Activated naive CD8-positive, alpha-beta T cell treated with anti-CD3 and anti-CD28 coated beads, Interleukin-2, amount 10 ng/mL, durations not matched to agents 7 days and 5 days (primary cell): ENCODE measurements around the gene WARS2. TPM values are rescaled to one million over a fixed set of nuclear protein-coding genes. Genes with fewer than 3 reads are reported as not detected.

Source experiments
- ATAC-seq: fragments of 150-1000 bp; cut with Tn5 transposase; one replicate; pipeline ENCODE4 v1.10.0; 2021; ENCODE audit warnings: low read depth, moderate library complexity
- POLR2A ChIA-PET: fragments of 350-600 bp; sonication (Branson Sonifier 250); formaldehyde crosslinking; loops from one replicate; lab custom pipeline; 2021; ENCODE audit warnings: antibody characterized with exemption; lab: Charles Lee
- DNase-seq: peaks from one replicate; pipeline ENCODE4 v3.0.0; 2021
- H3K27ac Mint-ChIP-seq: one replicate; pipeline ENCODE4 v1.8.0; 2022; ENCODE audit warnings: mild to moderate bottlenecking, mixed read lengths
- H3K27me3 Mint-ChIP-seq: one replicate; pipeline ENCODE4 v1.8.0; 2022; ENCODE audit warnings: mild to moderate bottlenecking, moderate library complexity, mixed read lengths
- H3K36me3 Mint-ChIP-seq: one replicate; pipeline ENCODE4 v1.8.0; 2021; ENCODE audit warnings: mild to moderate bottlenecking, mixed read lengths
- H3K4me1 Mint-ChIP-seq: one replicate; pipeline ENCODE4 v1.8.0; 2021; ENCODE audit warnings: mixed read lengths
- H3K4me3 Mint-ChIP-seq: one replicate; pipeline ENCODE4 v1.8.0; 2022; ENCODE audit warnings: mild to moderate bottlenecking, moderate library complexity, mixed read lengths
- H3K9me3 Mint-ChIP-seq: one replicate; pipeline ENCODE4 v1.8.0; 2021; ENCODE audit warnings: mixed read lengths
- total RNA-seq, 2 experiments: library from RNA; stranded (reverse); gene quantifications; one replicate each; pipeline ENCODE4 v1.2.3, GENCODE V29; 2021

The WARS2 gene
- total RNA-seq, 2 experiments from 2014 or later, result 8.5 to 10.3 TPM

GRCh38 chr1:119003413-119004128 lies 136.9 kb downstream of the WARS2 start:
- DNase-seq, result no peak
- no peaks in the 10 kb centered on the region for H3K36me3 Mint-ChIP-seq
- ATAC-seq, result no peak
- peaks cover 90% of the 10 kb centered on the region for H3K27me3 Mint-ChIP-seq
- H3K4me1 Mint-ChIP-seq, result peaks cover 11% of the 10 kb centered on the region
- no peak overlapping the region for H3K4me3 Mint-ChIP-seq
- no peak overlapping the region for H3K27ac Mint-ChIP-seq
- POLR2A ChIA-PET, result no interaction called here
- H3K9me3 Mint-ChIP-seq, result peaks cover 2% of the 10 kb centered on the region

GRCh38 chr1:119002028-119002686 lies 138.3 kb downstream of the WARS2 start:
- Mint-ChIP-seq H3K4me1 (peaks cover 8% of the 10 kb centered on the region), H3K4me3 (peak overlapping the region; percentile 45), H3K27me3 (peaks cover 90% of the 10 kb centered on the region), H3K9me3 (peaks cover 2% of the 10 kb centered on the region), H3K36me3 (no peaks in the 10 kb centered on the region), H3K27ac (peak overlapping the region; percentile 24)
- DNase-seq (no peak), ATAC-seq (no peak)
- POLR2A ChIA-PET, result no interaction called here

GRCh38 chr1:119001181-119002027 lies 139.0 kb downstream of the WARS2 start:
- POLR2A ChIA-PET, result no interaction called here
- Mint-ChIP-seq H3K36me3 (no peaks in the 10 kb centered on the region), H3K27me3 (peaks cover 88% of the 10 kb centered on the region), H3K4me3 (peak overlapping the region; percentile 45), H3K9me3 (peaks cover 2% of the 10 kb centered on the region), H3K4me1 (peaks cover 7% of the 10 kb centered on the region), H3K27ac (peak overlapping the region; percentile 24)
- ATAC-seq, result no peak
- no peak for DNase-seq

- peak overlapping the region; percentile 37 for H3K4me3 Mint-ChIP-seq
- POLR2A ChIA-PET, result no interaction called here
- peak overlapping the region; percentile 6 for H3K27ac Mint-ChIP-seq
- no peak for ATAC-seq
- H3K27me3 Mint-ChIP-seq, result peaks cover 86% of the 10 kb centered on the region
- no peak for DNase-seq
- peaks cover 2% of the 10 kb centered on the region for H3K9me3 Mint-ChIP-seq
- H3K36me3 Mint-ChIP-seq, result no peaks in the 10 kb centered on the region
- peaks cover 7% of the 10 kb centered on the region for H3K4me1 Mint-ChIP-seq
These were observed 139.9 kb downstream of the WARS2 start for GRCh38 chr1:119000371-119001180.

- Mint-ChIP-seq H3K4me3 (no peak overlapping the region), H3K9me3 (no peaks in the 10 kb centered on the region), H3K36me3 (no peaks in the 10 kb centered on the region), H3K27ac (no peak overlapping the region), H3K27me3 (peaks cover 82% of the 10 kb centered on the region), H3K4me1 (peaks cover 7% of the 10 kb centered on the region)
- no peak for ATAC-seq
- no peak for DNase-seq
- POLR2A ChIA-PET, result no interaction called here
These were observed 140.9 kb downstream of the WARS2 start for GRCh38 chr1:118999348-119000071.

GRCh38 chr1:118998171-118998570 lies 142.3 kb downstream of the WARS2 start:
- DNase-seq (no peak), ATAC-seq (no peak)
- POLR2A ChIA-PET, result no interaction called here
- Mint-ChIP-seq H3K36me3 (no peaks in the 10 kb centered on the region), H3K27ac (no peak overlapping the region), H3K4me1 (peaks cover 7% of the 10 kb centered on the region), H3K4me3 (no peak overlapping the region), H3K9me3 (no peaks in the 10 kb centered on the region), H3K27me3 (peaks cover 82% of the 10 kb centered on the region)

GRCh38 chr1:118997225-118997624 lies 143.2 kb downstream of the WARS2 start:
- Mint-ChIP-seq H3K4me1 (peaks cover 6% of the 10 kb centered on the region), H3K4me3 (no peak overlapping the region), H3K9me3 (no peaks in the 10 kb centered on the region), H3K36me3 (peaks cover 2% of the 10 kb centered on the region), H3K27ac (no peak overlapping the region), H3K27me3 (peaks cover 79% of the 10 kb centered on the region)
- DNase-seq, result no peak
- no peak for ATAC-seq
- POLR2A ChIA-PET, result no interaction called here

GRCh38 chr1:118995312-118996016 lies 145.0 kb downstream of the WARS2 start:
- no peak overlapping the region for H3K27ac Mint-ChIP-seq
- H3K27me3 Mint-ChIP-seq, result peaks cover 79% of the 10 kb centered on the region
- no peak for DNase-seq

GRCh38 chr1:118993700-118994026 lies 146.8 kb downstream of the WARS2 start:
- no peak overlapping the region for H3K27ac Mint-ChIP-seq
- H3K4me3 Mint-ChIP-seq, result no peak overlapping the region
- POLR2A ChIA-PET, result no interaction called here
- H3K36me3 Mint-ChIP-seq, result peaks cover 2% of the 10 kb centered on the region
- ATAC-seq (no peak), DNase-seq (no peak)
- H3K9me3 Mint-ChIP-seq, result peaks cover 4% of the 10 kb centered on the region
- peaks cover 80% of the 10 kb centered on the region for H3K27me3 Mint-ChIP-seq
- H3K4me1 Mint-ChIP-seq, result peaks cover 3% of the 10 kb centered on the region

More at GRCh38 chr1:118995312-118996016, 145.0 kb downstream of the WARS2 start:
- H3K4me1 Mint-ChIP-seq, result peaks cover 2% of the 10 kb centered on the region
- ATAC-seq, result no peak
- no peak overlapping the region for H3K4me3 Mint-ChIP-seq
- peaks cover 2% of the 10 kb centered on the region for H3K36me3 Mint-ChIP-seq
- H3K9me3 Mint-ChIP-seq, result peaks cover 4% of the 10 kb centered on the region
- POLR2A ChIA-PET, result no interaction called here

GRCh38 chr1:118992868-118993699 lies 147.4 kb downstream of the WARS2 start:
- Mint-ChIP-seq H3K27ac (no peak overlapping the region), H3K4me3 (no peak overlapping the region), H3K36me3 (peaks cover 2% of the 10 kb centered on the region), H3K27me3 (peaks cover 80% of the 10 kb centered on the region), H3K9me3 (peaks cover 4% of the 10 kb centered on the region), H3K4me1 (peaks cover 3% of the 10 kb centered on the region)
- POLR2A ChIA-PET, result no interaction called here
- DNase-seq (no peak), ATAC-seq (no peak)

- H3K36me3 Mint-ChIP-seq, result peaks cover 2% of the 10 kb centered on the region
- peak overlapping the region; percentile 19 for H3K4me3 Mint-ChIP-seq
- POLR2A ChIA-PET, result no interaction called here
- peaks cover 4% of the 10 kb centered on the region for H3K9me3 Mint-ChIP-seq
- ATAC-seq, result no peak
- H3K27ac Mint-ChIP-seq, result no peak overlapping the region
- peaks cover 79% of the 10 kb centered on the region for H3K27me3 Mint-ChIP-seq
- peaks cover 3% of the 10 kb centered on the region for H3K4me1 Mint-ChIP-seq
- DNase-seq, result no peak
These were observed 148.1 kb downstream of the WARS2 start for GRCh38 chr1:118992237-118992825.
